Colonic mucosa (tissue), 4 donors: ENCODE data around the gene CD38. TPM values are rescaled to one million over a fixed set of nuclear protein-coding genes. Genes with fewer than 3 reads are reported as not detected.

Experiments used
- DNase-seq: peaks from one replicate; pipeline ENCODE4 v3.0.0-alpha.2; 2020
- H3K27ac ChIP-seq: fragments of 200-600 bp; one replicate; pipeline ENCODE4 v1.8.0; 2021
- H3K27me3 ChIP-seq: fragments of 200-600 bp; one replicate; pipeline ENCODE4 v1.8.0; 2021
- H3K36me3 ChIP-seq: fragments of 200-600 bp; one replicate; pipeline ENCODE4 v1.8.0; 2021
- H3K4me1 ChIP-seq: fragments of 200-600 bp; one replicate; pipeline ENCODE4 v1.8.0; 2021; ENCODE audit warnings: mild to moderate bottlenecking
- H3K4me3 ChIP-seq: fragments of 200-600 bp; one replicate; pipeline ENCODE4 v1.8.0; 2021
- H3K9ac ChIP-seq, 2 donors: one replicate each; pipeline ENCODE4 v1.7.0; 2013; ENCODE audit warnings: control low read depth in 2 of 2, low read depth in 2 of 2, low read length in 2 of 2
- H3K9me3 ChIP-seq: fragments of 200-600 bp; one replicate; pipeline ENCODE4 v1.8.0; 2021
- intact Hi-C: fragments of 100-400 bp; cut with DNase I; formaldehyde crosslinking; loops from one replicate; pipeline ENCODE4 v1.14.1; 2022
- total RNA-seq, 2 donors: library from RNA; stranded (reverse); fragmentation: NEBNext Ultra II Directional in 1 of 2; extraction: Animal tissue kit (Norgen Biotek cat#: 25700) in 1 of 2; gene quantifications; one replicate each; pipeline ENCODE4 v1.2.1, GENCODE V29; 2021
- TF ChIP-seq, protein P1 (sequence below): fragments of 200-600 bp; IDR thresholded peaks from one replicate; pipeline ENCODE4 v1.8.0; 2022; ENCODE audit warnings: antibody characterized with exemption, mild to moderate bottlenecking
- donor health status: healthy.
- donor health status: DM: no; HTN: no; CAD: no.
- donor health status: DM: no; HTN: no; CAD: no.

The CD38 gene
- total RNA-seq, 2 donors from 2014 or later = 2.5 to 2.6 TPM

DNA sequence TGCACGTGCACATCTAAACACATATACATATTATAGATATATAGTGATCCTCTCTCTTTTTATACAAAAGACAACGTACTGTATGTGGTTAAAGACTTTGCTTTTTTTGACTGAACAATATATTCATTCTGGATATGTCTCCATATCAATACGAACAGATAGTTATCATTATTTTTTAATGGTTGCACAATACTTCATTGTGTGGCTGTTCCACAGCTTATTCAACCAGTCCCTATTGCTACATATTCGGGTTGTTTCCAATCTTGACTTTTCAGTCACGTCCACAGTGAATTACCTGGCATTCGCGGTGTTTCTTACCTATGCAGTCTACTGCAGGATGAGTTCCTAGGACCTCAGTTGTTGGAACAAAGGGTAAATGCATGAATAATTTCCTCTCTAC, 107.3 kb downstream of the CD38 start:
- DNase-seq = no peak
- Histone ChIP-seq H3K27me3 (no peaks in the 10 kb centered on the region), H3K4me3 (no peak overlapping the region), H3K9ac (no peak overlapping the region), H3K36me3 (no peaks in the 10 kb centered on the region), H3K27ac (no peak overlapping the region), H3K9me3 (no peaks in the 10 kb centered on the region), H3K4me1 (no peaks in the 10 kb centered on the region)
- TF ChIP-seq, protein P1, sequence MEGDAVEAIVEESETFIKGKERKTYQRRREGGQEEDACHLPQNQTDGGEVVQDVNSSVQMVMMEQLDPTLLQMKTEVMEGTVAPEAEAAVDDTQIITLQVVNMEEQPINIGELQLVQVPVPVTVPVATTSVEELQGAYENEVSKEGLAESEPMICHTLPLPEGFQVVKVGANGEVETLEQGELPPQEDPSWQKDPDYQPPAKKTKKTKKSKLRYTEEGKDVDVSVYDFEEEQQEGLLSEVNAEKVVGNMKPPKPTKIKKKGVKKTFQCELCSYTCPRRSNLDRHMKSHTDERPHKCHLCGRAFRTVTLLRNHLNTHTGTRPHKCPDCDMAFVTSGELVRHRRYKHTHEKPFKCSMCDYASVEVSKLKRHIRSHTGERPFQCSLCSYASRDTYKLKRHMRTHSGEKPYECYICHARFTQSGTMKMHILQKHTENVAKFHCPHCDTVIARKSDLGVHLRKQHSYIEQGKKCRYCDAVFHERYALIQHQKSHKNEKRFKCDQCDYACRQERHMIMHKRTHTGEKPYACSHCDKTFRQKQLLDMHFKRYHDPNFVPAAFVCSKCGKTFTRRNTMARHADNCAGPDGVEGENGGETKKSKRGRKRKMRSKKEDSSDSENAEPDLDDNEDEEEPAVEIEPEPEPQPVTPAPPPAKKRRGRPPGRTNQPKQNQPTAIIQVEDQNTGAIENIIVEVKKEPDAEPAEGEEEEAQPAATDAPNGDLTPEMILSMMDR = no peak
- intact Hi-C loops = no loop called here

GRCh38 chr4:15888515-15888914, 110.4 kb downstream of the CD38 start:
- H3K9ac ChIP-seq = no peak overlapping the region
- no peak for DNase-seq
- intact Hi-C loops = no loop called here
- H3K4me1 ChIP-seq = no peaks in the 10 kb centered on the region
- no peaks in the 10 kb centered on the region for H3K36me3 ChIP-seq
- no peaks in the 10 kb centered on the region for H3K9me3 ChIP-seq
- no peak overlapping the region for H3K27ac ChIP-seq
- TF ChIP-seq, protein P1 = no peak
- no peaks in the 10 kb centered on the region for H3K27me3 ChIP-seq
- no peak overlapping the region for H3K4me3 ChIP-seq

DNA sequence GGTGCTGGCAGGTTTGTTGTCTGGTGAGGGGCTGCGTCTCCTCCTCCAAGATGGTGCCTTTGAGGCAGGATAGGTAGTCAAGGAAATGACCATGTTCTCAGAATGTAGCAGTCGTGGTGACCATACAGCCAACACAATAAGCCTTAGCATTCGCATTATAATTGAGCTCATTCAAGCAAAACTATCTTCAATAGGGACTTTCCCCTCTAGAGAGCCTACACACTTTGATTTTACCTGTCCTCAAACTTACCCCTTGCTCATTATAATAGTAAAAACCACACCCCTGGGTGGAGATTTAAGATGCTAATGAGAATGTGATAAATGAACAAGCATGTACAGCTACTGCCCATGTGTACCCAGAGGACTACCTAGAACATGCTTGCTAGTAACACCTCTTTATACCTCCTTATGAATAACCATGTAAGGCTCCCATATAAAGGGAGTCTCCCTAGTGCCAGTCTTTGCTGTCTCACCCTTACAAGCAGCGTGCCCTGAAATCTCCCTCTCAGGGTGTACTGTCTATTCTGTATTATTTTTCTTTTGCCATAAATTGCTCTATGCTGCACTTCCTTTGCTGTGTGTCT, 112.2 kb downstream of the CD38 start:
- Histone ChIP-seq H3K9me3 (no peaks in the 10 kb centered on the region), H3K36me3 (no peaks in the 10 kb centered on the region), H3K27ac (no peak overlapping the region), H3K27me3 (no peaks in the 10 kb centered on the region), H3K4me3 (no peak overlapping the region), H3K9ac (no peak overlapping the region), H3K4me1 (no peaks in the 10 kb centered on the region)
- DNase-seq = no peak
- intact Hi-C loops = no loop called here
- TF ChIP-seq, protein P1 = no peak

GRCh38 chr4:15891312-15891711, 113.2 kb downstream of the CD38 start:
- H3K27ac ChIP-seq = no peak overlapping the region
- H3K36me3 ChIP-seq = no peaks in the 10 kb centered on the region
- no peak overlapping the region for H3K9ac ChIP-seq
- H3K9me3 ChIP-seq = no peaks in the 10 kb centered on the region
- no peaks in the 10 kb centered on the region for H3K4me1 ChIP-seq
- no peak for DNase-seq
- H3K4me3 ChIP-seq = no peak overlapping the region
- intact Hi-C loops = no loop called here
- TF ChIP-seq, protein P1 = no peak
- no peaks in the 10 kb centered on the region for H3K27me3 ChIP-seq

DNA sequence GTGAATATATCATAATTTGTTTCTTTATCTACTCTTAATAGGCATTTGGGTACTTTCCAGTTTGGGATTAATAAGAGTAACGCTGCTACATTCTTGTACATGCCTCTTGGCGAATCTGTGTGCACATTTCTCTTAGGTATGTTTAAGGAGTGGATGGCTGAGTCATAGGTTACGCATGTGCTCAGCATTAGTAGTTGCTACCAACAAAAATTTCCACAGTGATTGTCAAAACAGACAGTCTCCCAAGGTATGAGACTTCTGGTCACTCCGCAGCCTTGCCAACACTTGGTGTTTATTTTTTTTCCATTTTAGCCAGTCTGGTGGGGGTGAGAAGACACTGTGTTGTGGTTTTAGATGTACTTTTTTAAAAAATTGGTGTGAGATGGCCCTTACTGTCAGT, 115.8 kb downstream of the CD38 start:
- Histone ChIP-seq H3K9ac (no peak overlapping the region), H3K4me3 (no peak overlapping the region), H3K36me3 (no peaks in the 10 kb centered on the region), H3K27ac (no peak overlapping the region), H3K27me3 (no peaks in the 10 kb centered on the region), H3K4me1 (no peaks in the 10 kb centered on the region), H3K9me3 (no peaks in the 10 kb centered on the region)
- TF ChIP-seq, protein P1 = no peak
- DNase-seq = no peak
- intact Hi-C loops = no loop called here
